Transverse colon (tissue), 4 donors: Measurements from ENCODE around the gene MRPL32. TPM values are rescaled to one million over a fixed set of nuclear protein-coding genes. Genes with fewer than 3 reads are reported as not detected.

Experiments used
- DNase-seq: peaks from one replicate; pipeline ENCODE4 v3.0.0-alpha.2; 2019
- H3K27ac ChIP-seq, 4 donors: fragments of 200-600 bp; sonication (generic); 2 replicates each; pipeline ENCODE4 v1.5.1; 2016 to 2018; ENCODE audit warnings: inconsistent platforms in 4 of 4
- H3K27me3 ChIP-seq: fragments of 200-600 bp; sonication (generic); 2 replicates; pipeline ENCODE4 v1.5.1; 2017; ENCODE audit warnings: inconsistent platforms
- H3K36me3 ChIP-seq, 4 donors: fragments of 200-600 bp; sonication (generic); 2 replicates each; pipeline ENCODE4 v1.5.1; 2017 to 2019; ENCODE audit warnings: inconsistent platforms in 4 of 4
- H3K4me1 ChIP-seq, 4 donors: fragments of 200-600 bp; sonication (generic); 2 replicates each; pipeline ENCODE4 v1.5.1; 2017 to 2020; ENCODE audit warnings: inconsistent platforms in 4 of 4
- H3K4me3 ChIP-seq, 4 donors: fragments of 200-600 bp; sonication (generic); 1 replicate in 1 of 4; 2 replicates in 3 of 4; pipeline versions ENCODE4 v1.5.1 to v1.6.1; 2017 to 2019; ENCODE audit warnings: inconsistent platforms in 4 of 4
- H3K9me3 ChIP-seq, 2 donors: fragments of 200-600 bp; sonication (generic); 2 replicates each; pipeline ENCODE4 v1.5.1; 2017 to 2019; ENCODE audit warnings: inconsistent platforms in 2 of 2
- EP300 ChIP-seq: sonication (generic); formaldehyde crosslinking; IDR thresholded peaks from one replicate; pipeline ENCODE4 v1.6.1; 2017; ENCODE audit warnings: antibody characterized with exemption, low read depth
- POLR2A ChIP-seq: fragments of 450-650 bp; IDR thresholded peaks from one replicate; pipeline ENCODE4 v1.6.1; 2016; ENCODE audit warnings: antibody characterized with exemption, mild to moderate bottlenecking, moderate library complexity
- POLR2AphosphoS5 ChIP-seq, 3 donors: sonication (generic); formaldehyde crosslinking; IDR thresholded peaks; one replicate each; pipeline ENCODE4 v1.6.1; 2016; ENCODE audit warnings: antibody characterized with exemption in 3 of 3
- WGBS, 2 donors: methylation state at CpG; one replicate each; pipeline ENCODE4 v1.1.5; 2018; ENCODE audit warnings: low coverage in 1 of 2; 5-methylcytosine and 5-hydroxymethylcytosine counted together
- in situ Hi-C, 4 donors: fragments of 200-750 bp; cut with MboI; loops; one replicate each; pipeline versions ENCODE4 v1.15.0 to v1.15.1; 2017; ENCODE audit warnings: low sequenced_read_pairs in 3 of 4, low pct_ligation_motif_present in 1 of 4, low pct_unique_long_range_greater_than_20kb in 1 of 4
- intact Hi-C: fragments of 100-400 bp; cut with DNase I; formaldehyde crosslinking; loops from one replicate; pipeline ENCODE4 v1.15.1; 2023; ENCODE audit warnings: low total_unique reads
- total RNA-seq, 4 donors: library from RNA; depleted of rRNA; stranded (reverse); fragments of >200 nt; gene quantifications; one replicate each; pipeline ENCODE4 v1.1.0, GENCODE V29; 2016
- TF ChIP-seq, protein P1 (sequence below), 5 experiments: fragments of 200-600 bp in 3 of 5; fragments of 450-650 bp in 2 of 5; sonication (generic) in 3 of 5; IDR thresholded peaks; 1 replicate in 2 of 5; 2 replicates in 3 of 5; pipeline ENCODE4 v1.5.1; 2016 to 2017; ENCODE audit warnings: antibody characterized with exemption in 5 of 5, inconsistent platforms in 3 of 5, mild to moderate bottlenecking in 2 of 5, moderate library complexity in 1 of 5

Gene MRPL32
- total RNA-seq, 4 donors from 2014 or later = 22.5 to 49.4 (median 36.4) TPM

DNA sequence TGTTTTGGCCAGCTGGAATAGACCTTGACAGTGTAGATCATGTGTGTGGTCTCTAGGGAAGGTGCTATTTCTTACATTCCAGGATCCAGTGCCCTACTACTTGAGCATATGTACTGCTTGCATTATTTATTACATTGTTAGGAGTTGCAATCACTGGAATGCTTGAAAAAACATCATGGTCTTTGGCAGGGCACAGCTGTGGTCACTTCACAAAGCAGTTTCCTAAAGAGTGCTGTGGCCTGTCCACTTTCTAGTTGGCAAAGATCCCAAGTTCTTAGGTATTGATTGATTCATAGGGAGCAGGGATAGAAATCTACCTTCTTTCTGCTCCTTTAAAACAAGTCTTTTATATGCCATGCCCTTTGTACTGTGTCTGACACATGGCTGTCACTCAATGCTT lies 24.9 kb upstream of the MRPL32 start:
- Histone ChIP-seq H3K27ac (no peak overlapping the region), H3K27me3 (no peaks in the 10 kb centered on the region), H3K4me3 (no peak overlapping the region), H3K4me1 (peaks cover 8 to 28% (median 9%) of the 10 kb centered on the region in 4 donors), H3K9me3 (no peaks in the 10 kb centered on the region), H3K36me3 (no peaks in the 10 kb centered on the region)
- in situ Hi-C loops (no loop called here), intact Hi-C loops (no loop called here)
- DNase-seq = no peak
- no peak for TF ChIP-seq EP300
- TF ChIP-seq, protein P1, sequence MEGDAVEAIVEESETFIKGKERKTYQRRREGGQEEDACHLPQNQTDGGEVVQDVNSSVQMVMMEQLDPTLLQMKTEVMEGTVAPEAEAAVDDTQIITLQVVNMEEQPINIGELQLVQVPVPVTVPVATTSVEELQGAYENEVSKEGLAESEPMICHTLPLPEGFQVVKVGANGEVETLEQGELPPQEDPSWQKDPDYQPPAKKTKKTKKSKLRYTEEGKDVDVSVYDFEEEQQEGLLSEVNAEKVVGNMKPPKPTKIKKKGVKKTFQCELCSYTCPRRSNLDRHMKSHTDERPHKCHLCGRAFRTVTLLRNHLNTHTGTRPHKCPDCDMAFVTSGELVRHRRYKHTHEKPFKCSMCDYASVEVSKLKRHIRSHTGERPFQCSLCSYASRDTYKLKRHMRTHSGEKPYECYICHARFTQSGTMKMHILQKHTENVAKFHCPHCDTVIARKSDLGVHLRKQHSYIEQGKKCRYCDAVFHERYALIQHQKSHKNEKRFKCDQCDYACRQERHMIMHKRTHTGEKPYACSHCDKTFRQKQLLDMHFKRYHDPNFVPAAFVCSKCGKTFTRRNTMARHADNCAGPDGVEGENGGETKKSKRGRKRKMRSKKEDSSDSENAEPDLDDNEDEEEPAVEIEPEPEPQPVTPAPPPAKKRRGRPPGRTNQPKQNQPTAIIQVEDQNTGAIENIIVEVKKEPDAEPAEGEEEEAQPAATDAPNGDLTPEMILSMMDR (IDR thresholded peaks at IDR 0.05) = no peak
- no peak for TF ChIP-seq POLR2AphosphoS5 (IDR thresholded peaks at IDR 0.05)
- no peak for TF ChIP-seq POLR2A

DNA sequence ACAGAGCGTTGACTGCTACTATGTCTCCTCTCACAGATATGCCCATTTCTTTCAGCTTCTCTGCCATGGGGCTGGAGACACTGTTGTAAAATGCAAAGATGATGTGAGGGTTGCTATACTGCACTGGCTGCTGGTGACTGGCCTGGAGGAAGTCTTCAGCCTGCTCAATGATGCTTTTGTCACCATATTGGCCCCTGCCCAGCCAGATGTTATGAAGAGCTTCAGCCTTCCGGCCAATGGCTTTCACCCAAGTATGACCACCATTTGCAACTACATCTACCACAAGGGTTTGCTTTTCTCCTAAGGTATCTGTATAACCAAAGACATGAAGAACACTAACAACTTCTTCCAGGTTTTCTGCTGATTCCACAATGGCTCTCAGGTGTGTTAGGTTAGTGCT lies 21.9 kb upstream of the MRPL32 start:
- Histone ChIP-seq H3K36me3 (no peaks in the 10 kb centered on the region), H3K9me3 (no peaks in the 10 kb centered on the region), H3K27me3 (no peaks in the 10 kb centered on the region), H3K4me3 (no peak overlapping the region), H3K27ac (no peak overlapping the region), H3K4me1 (peaks cover 8 to 31% (median 11%) of the 10 kb centered on the region in 4 donors)
- DNase-seq = no peak
- TF ChIP-seq EP300 (no peak), POLR2AphosphoS5 (IDR thresholded peaks at IDR 0.05) (no peak)
- in situ Hi-C loops = no loop called here
- WGBS, 2 donors = 97% methylated on average over 2 of the region's 2 CpGs; no CpG with 5 or more reads in 1 of the 2 donors
- intact Hi-C loops = loop anchor here (5.0 kb wide), 1 partner anchor 1373 kb away; no protein-coding TSS in a partner anchor

DNA sequence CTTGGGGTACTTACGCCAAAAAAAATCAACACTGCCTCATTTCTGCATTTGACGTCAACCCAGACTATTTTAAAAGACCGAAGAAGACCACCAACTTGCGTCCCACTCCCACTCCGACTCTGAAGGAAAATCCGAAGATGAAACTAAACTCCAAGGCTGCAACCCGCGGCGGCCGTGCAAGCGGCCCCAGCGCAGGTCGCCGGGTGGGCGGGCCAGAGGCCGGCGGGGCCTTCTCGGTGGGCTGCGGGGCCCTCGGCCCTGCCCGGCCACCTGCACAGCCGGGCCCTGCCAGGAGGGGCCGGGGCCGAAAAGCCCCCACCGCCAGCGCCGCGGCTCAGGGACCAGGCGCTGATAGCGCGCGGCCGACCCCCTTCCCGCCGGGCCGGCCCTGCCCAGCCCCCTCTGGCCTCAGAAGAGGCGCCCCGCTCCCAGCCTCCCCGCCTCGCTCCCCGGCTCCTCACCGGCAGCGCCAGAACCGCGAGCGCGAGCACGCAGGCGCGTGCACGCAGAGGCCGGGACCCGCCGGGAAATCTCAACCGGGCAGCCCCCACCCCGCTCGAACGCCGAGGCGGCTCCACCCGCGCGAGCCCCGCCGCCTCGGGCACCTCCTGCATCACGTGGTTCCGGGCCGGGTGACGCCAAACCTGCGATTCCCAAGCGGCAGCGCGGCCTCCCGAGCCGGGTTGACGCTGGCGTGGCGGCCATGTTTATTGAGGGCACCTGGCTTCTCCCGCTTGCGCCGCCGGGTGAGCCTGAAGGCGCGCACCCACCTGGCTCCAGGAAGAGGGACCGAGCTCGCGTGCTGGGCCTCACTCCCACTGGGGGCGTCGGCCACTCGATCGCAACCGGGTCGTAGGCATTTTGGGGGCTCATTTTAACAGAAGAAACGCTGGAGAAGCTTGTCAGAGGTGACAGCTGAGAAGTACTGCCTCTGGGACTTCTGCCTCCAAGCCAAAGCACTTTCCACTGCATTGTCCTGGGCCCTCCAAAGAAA lies 20.4 kb upstream of the MRPL32 start, which contains the start of gene C7orf25:
TSS of gene C7orf25 (minus strand) at position 617 of the 994 bp plus-strand sequence. CDS start 1,170 bp downstream, outside the sequence.
- Histone ChIP-seq H3K36me3 (peaks cover 0 to 7% (median under 1%) of the 10 kb centered on the region in 4 donors), H3K27ac (peak within 1 kb of the TSS; percentile 80 to 91 (median 88)), H3K27me3 (no peaks in the 10 kb centered on the region), H3K4me1 (peaks cover 8 to 31% (median 11%) of the 10 kb centered on the region in 4 donors), H3K4me3 (peak within 1 kb of the TSS; percentile 72 to 98 (median 94)), H3K9me3 (no peaks in the 10 kb centered on the region)
- DNase-seq = peak; percentile 97
- TF ChIP-seq POLR2A (peak; percentile 52), POLR2AphosphoS5 (IDR thresholded peaks at IDR 0.05) (peak; percentile 46 to 76 (median 73)), EP300 (no peak)
- 1% methylated on average over 60 of the region's 95 CpGs; no CpG with 5 or more reads in 1 of the 2 donors for WGBS, 2 donors
- intact Hi-C loops (loop anchor here (5.0 kb wide), 1 partner anchor 1374 kb away; no protein-coding TSS in a partner anchor), in situ Hi-C loops (no loop called here)

DNA sequence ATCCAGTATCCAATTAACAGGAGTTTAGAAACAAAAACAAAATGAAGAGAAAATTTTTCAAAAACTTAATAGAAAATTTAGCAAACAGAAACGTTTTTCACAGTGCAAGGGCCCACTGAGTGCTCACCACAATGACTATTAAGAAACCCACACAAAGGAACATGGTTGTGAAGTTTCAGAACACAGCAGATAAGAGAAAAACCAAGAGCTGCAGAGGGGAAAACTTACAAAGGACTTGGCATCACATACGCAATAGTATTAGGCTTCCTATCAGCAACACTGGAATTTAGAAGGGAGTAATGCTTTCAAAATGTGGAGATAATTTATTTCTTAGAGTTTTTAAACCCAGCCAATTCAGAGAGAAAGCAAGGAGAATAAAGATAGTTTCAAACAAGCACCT lies 18.6 kb upstream of the MRPL32 start:
- TF ChIP-seq POLR2AphosphoS5 (IDR thresholded peaks at IDR 0.05) = no peak
- peaks cover 0 to 19% (median 4%) of the 10 kb centered on the region in 4 donors for H3K36me3 ChIP-seq
- no peak for DNase-seq
- no peaks in the 10 kb centered on the region for H3K27me3 ChIP-seq
- WGBS, 2 donors = 70 to 83% methylated on average over 2 of the region's 2 CpGs
- H3K4me1 ChIP-seq = peaks cover 3 to 19% (median 11%) of the 10 kb centered on the region in 4 donors
- no peak overlapping the region for H3K4me3 ChIP-seq
- no peaks in the 10 kb centered on the region for H3K9me3 ChIP-seq
- intact Hi-C loops (loop anchor here (5.0 kb wide), 1 partner anchor 1376 kb away; no protein-coding TSS in a partner anchor), in situ Hi-C loops (no loop called here)
- H3K27ac ChIP-seq = no peak overlapping the region

DNA sequence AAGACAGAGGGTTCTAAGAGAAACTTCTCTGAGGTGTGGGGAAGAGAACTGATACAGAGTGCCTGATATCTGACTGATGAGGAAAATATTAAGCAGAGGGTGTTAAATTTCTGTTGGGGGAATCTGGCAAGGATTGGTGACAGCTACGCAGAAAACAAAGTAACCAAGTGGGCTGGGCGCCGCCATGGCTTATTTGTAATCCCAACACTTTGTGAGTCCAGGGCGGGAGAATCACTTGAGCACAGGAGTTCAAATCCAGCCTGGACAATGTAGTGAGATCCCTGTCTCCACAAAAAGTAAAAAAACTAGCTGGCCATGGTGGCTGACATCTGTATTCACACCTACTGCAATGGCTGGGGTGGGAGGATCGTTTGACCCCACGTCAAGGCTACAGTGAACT lies 18.2 kb upstream of the MRPL32 start:
- H3K27me3 ChIP-seq = no peaks in the 10 kb centered on the region
- in situ Hi-C loops = no loop called here
- no peak overlapping the region for H3K27ac ChIP-seq
- WGBS, 2 donors = 77 to 80% methylated on average over 5 to 6 of the region's 6 CpGs
- DNase-seq = no peak
- TF ChIP-seq POLR2AphosphoS5 (IDR thresholded peaks at IDR 0.05) = no peak
- TF ChIP-seq, protein P1 (IDR thresholded peaks at IDR 0.05) = no peak
- TF ChIP-seq EP300 = no peak
- TF ChIP-seq POLR2A = no peak
- H3K4me3 ChIP-seq = no peak overlapping the region
- no peaks in the 10 kb centered on the region for H3K9me3 ChIP-seq
- peaks cover 0 to 21% (median 5%) of the 10 kb centered on the region in 4 donors for H3K36me3 ChIP-seq
- intact Hi-C loops = loop anchor here (5.0 kb wide), 1 partner anchor 1377 kb away; no protein-coding TSS in a partner anchor
- H3K4me1 ChIP-seq = peaks cover 3 to 19% (median 11%) of the 10 kb centered on the region in 4 donors
